Astrocyte of the hippocampus (primary cell): ENCODE measurements around the gene PCBP3.
"Not testable (repeated sequence)": the region's sequence is repeated elsewhere in the genome, so short reads cannot be mapped to it uniquely, and the experiment has no call there.

ENCODE experiments used
- DNase-seq: peaks from one replicate; pipeline ENCODE4 v3.0.0; 2011; ENCODE audit warnings: low read depth, low spot score

The PCBP3 gene

GRCh38 chr21:45827881-45828579 is 184.5 kb downstream of the PCBP3 start:
- DNase-seq: no peak

GRCh38 chr21:45828580-45829570 is 185.3 kb downstream of the PCBP3 start:
- no peak for DNase-seq

DNA sequence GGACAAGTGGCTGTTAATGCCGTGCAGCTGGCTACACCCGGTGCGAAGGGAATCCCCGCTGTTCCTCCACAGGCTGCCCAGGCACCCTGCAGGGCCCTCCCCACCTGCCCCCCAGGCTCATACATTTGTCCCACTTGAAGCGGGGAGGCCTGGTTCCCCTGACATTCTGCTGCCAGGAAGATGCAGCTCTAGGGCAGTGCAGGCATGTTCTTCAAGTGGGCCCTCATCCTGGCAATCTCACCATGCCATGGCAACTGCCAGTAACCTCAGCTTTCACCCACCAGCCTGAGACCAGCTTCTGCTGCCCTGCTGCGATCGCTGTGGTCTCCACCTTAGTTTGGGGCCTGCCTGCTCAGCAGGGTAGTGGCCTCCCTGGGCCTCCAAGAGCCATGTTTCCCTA is 186.1 kb downstream of the PCBP3 start:
- DNase-seq: no peak

DNA sequence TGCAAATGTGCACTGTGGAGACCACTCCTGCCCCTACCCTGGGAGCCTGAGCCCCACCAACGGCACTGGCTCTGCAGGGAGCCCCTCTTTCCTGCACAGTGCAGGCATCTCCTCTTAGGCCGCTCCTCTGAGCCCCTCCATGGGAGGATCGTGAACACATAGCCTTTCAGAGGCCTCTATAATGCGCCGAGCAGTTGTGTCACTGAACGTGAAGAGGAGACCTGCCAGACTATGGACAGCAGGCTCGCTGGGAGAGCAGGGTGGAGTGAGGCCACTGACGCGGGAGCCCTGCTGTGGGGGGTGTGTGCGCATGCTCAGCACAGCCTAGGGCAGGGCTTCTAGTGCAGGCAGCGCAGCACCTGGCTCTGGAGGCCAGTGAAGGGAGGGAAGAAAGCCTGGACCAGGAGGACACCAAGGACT is 186.7 kb downstream of the PCBP3 start:
- DNase-seq: no peak

- no peak for DNase-seq
Observed at GRCh38 chr21:45830720-45831366, 187.3 kb downstream of the PCBP3 start.

- DNase-seq: no peak
Observed at GRCh38 chr21:45831991-45832740, 188.6 kb downstream of the PCBP3 start.

DNA sequence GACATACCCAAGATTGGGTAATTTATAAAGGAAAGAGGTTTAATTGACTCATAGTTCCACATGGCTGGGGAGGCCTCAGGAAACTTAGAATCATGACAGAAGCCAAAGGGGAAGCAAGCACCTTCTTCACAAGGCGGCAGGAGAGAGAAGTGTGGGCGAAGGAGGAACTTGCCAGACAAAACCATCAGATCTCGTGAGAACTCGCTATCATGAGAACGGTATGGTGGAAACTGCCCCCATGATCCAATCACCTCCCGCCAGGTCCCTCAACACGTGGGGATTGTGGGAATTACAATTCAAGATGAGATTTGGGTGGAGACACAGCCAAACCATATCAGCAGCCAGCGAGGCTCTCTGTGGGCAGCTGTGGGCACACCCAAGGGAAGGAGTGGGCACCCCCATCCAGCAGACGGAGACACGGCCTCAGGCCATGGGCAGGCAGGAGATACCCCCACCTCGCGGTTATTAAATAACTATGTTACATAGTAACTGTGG is 189.3 kb downstream of the PCBP3 start:
- not testable (repeated sequence) for DNase-seq

DNA sequence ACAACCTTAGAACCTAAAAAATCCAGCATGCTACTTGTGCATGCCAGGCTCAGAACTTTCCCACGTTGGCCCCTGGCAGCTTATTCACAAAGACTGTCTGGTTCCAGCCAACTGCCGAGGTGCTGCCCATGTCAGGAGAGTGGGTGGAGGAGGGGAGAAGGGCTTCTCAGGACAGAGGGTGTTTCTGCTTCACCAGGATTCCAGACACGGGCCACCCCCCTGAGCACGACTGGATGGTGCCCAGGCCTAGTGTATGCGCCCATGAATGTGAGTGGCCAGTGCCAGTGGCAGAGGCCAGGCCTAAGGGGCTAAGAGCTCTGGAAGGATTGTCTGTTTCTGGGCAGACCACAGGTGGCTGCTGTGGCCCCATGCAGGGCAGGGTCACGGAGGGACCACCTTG is 189.9 kb downstream of the PCBP3 start:
- no peak for DNase-seq

- DNase-seq: no peak
Observed at GRCh38 chr21:45834026-45834715, 190.6 kb downstream of the PCBP3 start.

DNA sequence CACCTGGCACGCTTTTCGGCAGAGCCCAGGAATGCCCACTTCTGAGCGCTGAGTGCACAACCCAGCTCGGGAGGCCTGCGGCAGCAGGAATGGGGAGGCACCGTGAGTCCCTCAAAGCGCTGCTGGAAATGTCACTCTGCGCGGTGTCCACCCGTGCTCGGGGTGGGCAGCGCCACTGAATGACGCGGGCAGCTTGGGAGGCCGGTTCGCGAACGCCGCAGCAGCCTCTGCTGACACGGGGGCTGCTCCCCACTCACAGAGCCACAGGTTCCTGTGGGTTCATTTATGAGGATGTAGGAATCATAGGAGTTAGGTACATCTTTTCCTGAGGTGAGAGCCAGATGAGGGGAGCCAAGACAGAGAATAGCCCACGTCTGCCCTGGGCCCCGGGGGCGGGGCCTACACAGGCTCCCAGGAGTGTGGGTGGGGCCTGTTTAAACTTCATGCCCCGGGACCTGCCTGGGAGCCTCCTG is 191.3 kb downstream of the PCBP3 start:
- DNase-seq: no peak

DNA sequence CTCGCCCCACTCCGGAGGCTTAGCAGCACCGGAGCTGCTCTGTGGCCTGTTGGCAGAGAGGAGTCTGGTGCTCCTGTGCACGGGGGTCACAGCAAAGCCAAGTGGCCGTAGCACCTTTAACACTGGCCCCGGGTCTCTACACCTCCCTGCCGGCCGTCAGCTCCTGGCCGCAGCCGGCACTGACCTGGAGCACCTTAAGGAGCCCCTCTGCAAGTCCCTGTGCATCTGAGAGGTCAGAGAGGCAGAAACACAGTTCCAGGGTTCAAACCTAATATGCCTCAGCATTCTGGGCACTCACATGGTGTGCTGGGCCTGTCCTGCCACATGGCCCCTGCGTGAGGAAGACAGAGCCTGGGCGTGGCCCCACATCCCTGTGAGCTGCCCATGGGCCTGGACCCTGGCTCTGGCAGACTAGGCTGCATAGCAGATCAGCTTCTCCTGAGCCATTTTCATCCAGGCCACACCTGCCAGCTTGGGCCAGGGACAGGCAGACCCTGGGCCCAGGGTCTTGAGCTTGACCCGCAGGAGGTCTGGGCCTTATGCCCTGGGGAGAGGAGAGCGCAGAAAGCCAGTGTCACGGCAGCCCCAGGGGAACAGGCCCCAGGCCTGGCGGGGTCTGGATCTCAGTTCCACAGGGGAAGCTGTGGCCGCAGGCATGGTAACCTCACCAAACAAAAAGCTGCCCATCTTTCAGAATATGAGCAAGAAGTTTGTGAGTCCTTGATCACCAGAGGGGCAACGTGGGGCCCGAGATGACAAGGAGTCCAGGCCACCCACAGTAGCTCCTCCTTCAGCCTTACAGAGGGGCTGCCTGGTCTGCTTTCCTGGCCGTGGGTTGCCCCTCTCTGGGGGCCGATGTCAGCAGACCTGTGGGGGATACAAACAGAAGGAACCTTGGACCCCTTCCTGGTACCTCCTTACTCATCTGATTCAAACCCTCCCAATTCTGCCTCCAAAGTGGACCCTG is 192.1 kb downstream of the PCBP3 start:
- no peak for DNase-seq

DNA sequence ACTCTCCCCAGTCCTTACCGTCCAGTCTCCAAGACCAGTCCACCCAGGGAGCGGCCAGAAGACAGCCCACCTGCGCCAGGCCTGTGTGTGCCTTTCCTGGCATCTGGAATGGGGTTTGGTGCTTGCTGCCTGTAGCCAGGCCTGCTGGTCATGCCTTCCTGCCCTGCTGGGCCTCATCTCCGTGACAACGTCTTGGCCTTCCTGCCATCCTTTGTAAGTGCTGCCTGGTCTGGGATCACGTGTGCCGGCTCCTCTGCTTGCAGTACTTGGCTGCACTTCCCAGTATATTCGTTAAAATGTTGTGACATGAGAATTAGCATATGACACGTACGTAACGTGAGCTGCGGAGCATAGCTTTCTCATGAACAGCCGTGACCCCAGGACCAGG is 192.7 kb downstream of the PCBP3 start:
- peak; percentile 44 for DNase-seq

DNA sequence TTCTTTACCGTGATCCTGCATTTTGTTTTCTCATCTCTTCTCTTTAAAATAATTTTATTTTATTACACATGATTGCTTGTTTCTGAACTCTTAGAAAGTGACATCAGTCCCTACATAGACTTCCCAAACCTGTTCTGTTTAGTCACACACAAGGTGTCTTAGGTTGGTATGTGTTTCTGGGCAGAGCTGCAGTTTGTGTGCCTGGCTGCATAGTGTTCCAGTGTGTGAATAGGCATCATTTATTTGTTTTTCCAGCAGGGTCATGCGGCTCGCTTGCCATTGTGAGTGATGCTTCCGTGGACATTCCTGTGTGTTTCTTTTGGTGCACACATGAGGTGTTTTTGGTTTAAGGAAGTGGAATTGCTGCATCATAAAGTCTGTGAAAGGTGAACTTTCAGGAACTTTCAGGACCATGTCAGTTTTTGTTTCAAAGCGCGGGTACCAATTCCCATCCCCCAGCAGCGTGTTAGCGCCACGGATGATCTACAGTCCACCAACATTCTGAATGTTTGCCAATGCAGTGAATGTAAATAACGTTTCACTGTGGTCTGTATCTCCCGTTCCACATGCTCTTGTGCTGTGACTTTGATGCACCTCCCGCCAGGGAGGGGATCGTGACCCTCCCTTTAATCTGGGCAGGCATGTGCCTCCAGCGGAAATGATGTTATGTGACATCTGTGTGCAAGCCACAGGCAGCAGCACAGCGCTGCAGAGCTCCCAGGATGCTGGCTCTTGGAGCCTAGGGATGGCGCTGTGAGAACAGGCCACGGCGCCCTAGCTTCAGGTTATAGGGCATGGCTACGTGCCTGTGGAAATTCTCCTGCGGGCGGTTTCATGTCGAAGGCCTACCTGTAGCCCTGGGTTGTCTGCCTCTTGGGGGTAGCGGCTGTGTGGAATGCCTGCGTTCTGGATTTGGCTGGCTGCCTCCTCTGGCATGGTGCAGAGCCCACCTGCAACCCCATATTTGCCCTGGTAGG is 193.5 kb downstream of the PCBP3 start:
- no peak for DNase-seq

DNA sequence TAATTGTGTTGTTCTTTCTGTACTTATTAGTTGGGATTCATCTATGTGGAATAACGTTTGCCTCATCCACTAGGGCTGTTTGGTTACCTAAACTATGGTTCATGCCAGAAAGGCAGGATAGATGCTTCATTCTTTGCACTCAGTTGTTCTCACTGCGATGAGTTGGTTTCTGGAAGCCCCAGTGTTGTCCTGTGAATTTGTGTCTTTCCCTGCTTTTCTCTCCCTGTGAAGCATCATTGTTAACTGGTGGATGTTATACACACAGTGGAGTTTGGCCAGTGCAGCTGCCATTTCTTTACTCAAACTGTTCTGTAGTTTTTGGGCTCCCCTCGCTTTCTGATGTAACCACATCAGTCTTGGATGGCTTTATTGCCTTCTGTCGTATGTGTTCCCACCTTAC is 194.4 kb downstream of the PCBP3 start:
- no peak for DNase-seq

DNA sequence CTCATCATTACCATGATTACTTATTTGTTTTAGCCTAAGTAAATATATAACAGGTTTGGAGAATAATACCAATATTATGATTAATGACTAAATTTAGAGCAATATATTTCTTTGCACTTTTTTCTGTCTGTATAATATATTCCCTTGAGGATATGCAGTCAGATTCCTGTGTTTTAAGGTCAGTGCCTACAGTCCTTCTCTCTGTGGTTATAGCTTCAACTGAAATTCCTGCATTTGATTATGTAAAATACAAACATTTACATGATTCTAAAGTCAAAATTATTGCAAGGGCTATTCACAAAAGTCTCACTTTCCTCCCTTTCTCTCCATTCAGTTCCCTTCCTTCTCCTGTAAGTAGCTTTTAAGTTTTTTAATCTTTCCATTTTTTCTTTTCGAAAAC is 195.1 kb downstream of the PCBP3 start:
- peak; percentile 42 for DNase-seq

GRCh38 chr21:45839274-45839673 is 195.7 kb downstream of the PCBP3 start:
- peak; percentile 27 for DNase-seq

- no peak for DNase-seq
Observed at GRCh38 chr21:45841033-45841432, 197.5 kb downstream of the PCBP3 start.

DNA sequence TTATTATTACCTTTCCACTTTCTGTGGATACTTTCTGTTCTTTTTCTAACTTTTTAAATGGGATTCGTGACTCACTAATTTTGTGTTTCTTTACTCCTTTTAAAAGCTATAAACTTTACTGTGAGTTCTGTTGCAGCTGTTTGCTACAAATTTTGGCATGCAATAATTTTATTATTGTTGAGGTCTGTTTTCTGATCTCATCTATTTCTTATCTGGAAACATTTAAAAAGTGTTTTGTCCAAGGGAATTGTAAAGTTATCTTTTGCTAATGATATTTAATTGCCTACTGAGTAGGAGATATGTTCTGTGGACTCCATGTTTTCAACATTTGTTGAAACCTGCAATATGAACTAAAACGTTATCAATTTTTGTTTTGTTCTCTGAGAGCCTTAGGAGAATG is 199.9 kb downstream of the PCBP3 start:
- no peak for DNase-seq
